ENCODE data around the gene PLA2G4C. TPM values are rescaled to one million over a fixed set of nuclear protein-coding genes. Genes with fewer than 3 reads are reported as not detected.
"Not testable (repeated sequence)": the region's sequence is repeated elsewhere in the genome, so short reads cannot be mapped to it uniquely, and the experiment has no call there.

Gene PLA2G4C
- total and polyA plus RNA-seq, 2 donors from 2014 or later, result 11.0 to 16.5 TPM

- no peak overlapping the region for H3K4me3 ChIP-seq (ENCODE audit: low read length in 3 of 3)
- no peak for FAIRE-seq
Measured at GRCh38 chr19:48085904-48086864, 24.4 kb downstream of the PLA2G4C start.

DNA sequence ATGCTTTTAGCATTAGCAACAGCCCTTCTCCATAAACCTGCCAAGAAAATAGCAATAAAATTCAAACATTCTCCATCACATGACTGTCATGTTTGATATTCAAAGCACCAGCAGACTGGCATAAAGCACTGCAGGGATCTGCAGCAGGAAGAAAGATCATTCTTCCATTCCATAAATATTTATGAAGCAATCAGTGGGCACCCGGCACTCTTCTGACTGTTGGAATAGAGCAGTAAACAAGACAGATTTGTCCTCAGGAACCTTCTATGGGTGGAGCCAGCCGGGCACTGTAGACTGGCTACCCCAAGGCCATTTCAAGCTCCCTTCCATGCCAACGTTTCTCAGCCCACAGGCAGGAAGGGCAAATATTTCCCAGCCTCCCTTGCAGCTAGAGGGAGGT lies 25.5 kb downstream of the PLA2G4C start:
- Histone ChIP-seq H3K9me3 (ENCODE audit: control insufficient read depth in 2 of 3, insufficient read depth in 1 of 3, low read length in 3 of 3) (peaks cover 0 to 3% (median 0%) of the 10 kb centered on the region in 3 donors), H3K27me3 (ENCODE audit: control insufficient read depth, insufficient read depth, low read length) (no peaks in the 10 kb centered on the region), H3K4me3 (ENCODE audit: low read length in 3 of 3) (no peak overlapping the region), H3K4me1 (ENCODE audit: control insufficient read depth in 2 of 3, insufficient read depth in 2 of 3, low read depth in 1 of 3, low read length in 3 of 3) (no peaks in the 10 kb centered on the region), H3K9ac (ENCODE audit: low read length in 3 of 3) (no peak overlapping the region), H3K36me3 (ENCODE audit: control insufficient read depth in 2 of 3, insufficient read depth in 3 of 3, low read length in 3 of 3) (no peaks in the 10 kb centered on the region), H3K27ac (ENCODE audit: low read depth in 2 of 2, low read length in 2 of 2) (no peak overlapping the region)
- TF ChIP-seq CTCF (IDR thresholded peaks at IDR 0.05; ENCODE audit: borderline replicate concordance, extremely low read depth, insufficient read depth), result no peak
- no peak for DNase-seq
- no peak for FAIRE-seq
- intact Hi-C loops (cut with DNase I), result no loop called here

More at GRCh38 chr19:48085904-48086864, 24.4 kb downstream of the PLA2G4C start:
- H3K4me1 ChIP-seq (ENCODE audit: control insufficient read depth in 2 of 3, insufficient read depth in 2 of 3, low read depth in 1 of 3, low read length in 3 of 3), result no peaks in the 10 kb centered on the region
- intact Hi-C loops (cut with DNase I), result no loop called here
- no peak for TF ChIP-seq CTCF (IDR thresholded peaks at IDR 0.05; ENCODE audit: borderline replicate concordance, extremely low read depth, insufficient read depth)
- DNase-seq, result no peak
- no peaks in the 10 kb centered on the region for H3K27me3 ChIP-seq (ENCODE audit: control insufficient read depth, insufficient read depth, low read length)
- H3K27ac ChIP-seq (ENCODE audit: low read depth in 2 of 2, low read length in 2 of 2), result no peak overlapping the region
- no peak overlapping the region for H3K9ac ChIP-seq (ENCODE audit: low read length in 3 of 3)
- no peaks in the 10 kb centered on the region for H3K36me3 ChIP-seq (ENCODE audit: control insufficient read depth in 2 of 3, insufficient read depth in 3 of 3, low read length in 3 of 3)
- H3K9me3 ChIP-seq (ENCODE audit: control insufficient read depth in 2 of 3, insufficient read depth in 1 of 3, low read length in 3 of 3), result peaks cover 0 to 3% (median 0%) of the 10 kb centered on the region in 3 donors

DNA sequence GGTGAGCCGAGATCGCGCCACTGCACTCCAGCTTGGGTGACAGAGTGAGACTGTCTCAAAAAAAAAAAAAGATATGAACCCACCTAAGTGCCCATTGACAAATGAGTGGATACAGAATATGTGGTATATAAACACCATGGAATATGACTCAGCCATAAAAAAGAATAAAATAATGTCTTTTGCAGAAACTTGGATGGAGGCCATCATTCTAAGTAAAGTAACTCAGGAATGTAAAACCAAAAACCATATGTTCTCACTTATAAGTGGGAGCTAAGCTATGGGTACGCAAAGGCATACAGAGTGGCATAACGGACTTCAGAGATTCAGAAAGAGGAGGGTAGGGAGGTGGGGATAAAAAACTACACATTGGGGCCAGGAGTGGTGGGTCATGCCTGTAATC lies 29.5 kb downstream of the PLA2G4C start:
- peaks cover 0 to 2% (median 0%) of the 10 kb centered on the region in 3 donors for H3K36me3 ChIP-seq (ENCODE audit: control insufficient read depth in 2 of 3, insufficient read depth in 3 of 3, low read length in 3 of 3)
- TF ChIP-seq CTCF (IDR thresholded peaks at IDR 0.05; ENCODE audit: borderline replicate concordance, extremely low read depth, insufficient read depth), result no peak
- no peak overlapping the region for H3K27ac ChIP-seq (ENCODE audit: low read depth in 2 of 2, low read length in 2 of 2)
- peaks cover 0 to 3% (median 0%) of the 10 kb centered on the region in 3 donors for H3K9me3 ChIP-seq (ENCODE audit: control insufficient read depth in 2 of 3, insufficient read depth in 1 of 3, low read length in 3 of 3)
- H3K9ac ChIP-seq (ENCODE audit: low read length in 3 of 3), result no peak overlapping the region
- no peak overlapping the region for H3K4me3 ChIP-seq (ENCODE audit: low read length in 3 of 3)
- H3K4me1 ChIP-seq (ENCODE audit: control insufficient read depth in 2 of 3, insufficient read depth in 2 of 3, low read depth in 1 of 3, low read length in 3 of 3), result no peaks in the 10 kb centered on the region
- intact Hi-C loops (cut with DNase I), result no loop called here
- FAIRE-seq (no peak), DNase-seq (no peak)
- H3K27me3 ChIP-seq (ENCODE audit: control insufficient read depth, insufficient read depth, low read length), result no peaks in the 10 kb centered on the region

DNA sequence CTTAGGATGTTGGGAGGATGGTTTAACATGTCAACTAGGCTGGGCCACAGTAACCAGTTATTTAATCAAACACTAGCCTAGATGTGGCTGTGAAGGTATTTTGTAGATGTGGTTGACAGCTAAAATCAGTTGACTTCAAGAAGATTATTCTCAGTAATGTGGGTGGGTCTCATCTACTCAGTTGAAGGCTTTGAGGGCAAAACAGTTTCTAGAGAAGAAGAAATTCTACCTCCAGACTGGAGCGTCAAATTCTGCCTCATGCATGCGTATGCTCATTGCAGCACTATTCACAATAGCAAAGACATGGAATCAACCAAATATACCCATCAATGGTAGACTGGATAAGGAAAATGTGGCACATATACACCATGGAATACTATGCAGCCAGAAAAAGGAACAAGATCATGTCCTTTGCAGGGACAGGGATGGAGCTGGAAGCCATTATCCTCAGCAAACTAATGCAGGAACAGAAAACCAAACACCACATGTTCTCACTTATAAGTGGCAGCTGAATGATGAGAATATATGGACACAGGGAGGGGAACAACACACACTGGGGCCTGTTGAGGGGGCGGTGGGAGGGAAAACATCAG lies 40.3 kb downstream of the PLA2G4C start:
- H3K4me1 ChIP-seq (ENCODE audit: control insufficient read depth in 2 of 3, insufficient read depth in 2 of 3, low read depth in 1 of 3, low read length in 3 of 3); H3K9me3 ChIP-seq (ENCODE audit: control insufficient read depth in 2 of 3, insufficient read depth in 1 of 3, low read length in 3 of 3); H3K36me3 ChIP-seq (ENCODE audit: control insufficient read depth in 2 of 3, insufficient read depth in 3 of 3, low read length in 3 of 3); H3K27me3 ChIP-seq (ENCODE audit: control insufficient read depth, insufficient read depth, low read length); intact Hi-C loops (cut with DNase I); FAIRE-seq; H3K4me3 ChIP-seq (ENCODE audit: low read length in 3 of 3); H3K27ac ChIP-seq (ENCODE audit: low read depth in 2 of 2, low read length in 2 of 2); DNase-seq; H3K9ac ChIP-seq (ENCODE audit: low read length in 3 of 3): not testable (repeated sequence)

Data from kidney (tissue), 14 donors.